GM19328 (cell line): ENCODE measurements around the gene MFAP5.

Source experiments
- ATAC-seq: cut with Tn5 transposase; IDR thresholded peaks from one replicate; pipeline ENCODE4 v1.9.1; 2021; ENCODE audit warnings: mild to moderate bottlenecking, moderate library complexity; ENCODE audit not compliant: unreplicated experiment

The MFAP5 gene, protein sequence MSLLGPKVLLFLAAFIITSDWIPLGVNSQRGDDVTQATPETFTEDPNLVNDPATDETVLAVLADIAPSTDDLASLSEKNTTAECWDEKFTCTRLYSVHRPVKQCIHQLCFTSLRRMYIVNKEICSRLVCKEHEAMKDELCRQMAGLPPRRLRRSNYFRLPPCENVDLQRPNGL

DNA sequence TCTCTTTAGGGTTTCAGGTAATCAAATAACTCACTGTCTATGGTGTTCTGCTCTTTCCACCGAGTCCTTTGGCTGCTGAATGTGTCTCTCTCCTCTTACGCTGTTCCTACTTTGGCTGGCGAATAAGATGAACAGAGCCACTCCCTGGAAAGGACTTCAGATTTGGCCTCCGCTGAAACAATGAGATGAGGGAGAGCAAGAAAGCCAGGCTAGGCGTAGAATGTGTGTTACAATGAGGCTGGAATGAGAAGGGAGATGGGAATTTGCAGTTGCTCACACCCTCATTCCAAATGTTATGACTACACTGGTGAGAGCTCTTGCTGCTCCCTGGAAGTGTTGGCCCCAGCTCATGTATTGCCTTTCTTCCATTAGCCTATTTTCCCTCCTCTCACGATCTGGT, at the start of gene MFAP5:
MFAP5 (minus strand) TSS at position 234 of the 400 bp plus-strand sequence. CDS start 722 bp downstream, outside the sequence.
- no peak for ATAC-seq

DNA sequence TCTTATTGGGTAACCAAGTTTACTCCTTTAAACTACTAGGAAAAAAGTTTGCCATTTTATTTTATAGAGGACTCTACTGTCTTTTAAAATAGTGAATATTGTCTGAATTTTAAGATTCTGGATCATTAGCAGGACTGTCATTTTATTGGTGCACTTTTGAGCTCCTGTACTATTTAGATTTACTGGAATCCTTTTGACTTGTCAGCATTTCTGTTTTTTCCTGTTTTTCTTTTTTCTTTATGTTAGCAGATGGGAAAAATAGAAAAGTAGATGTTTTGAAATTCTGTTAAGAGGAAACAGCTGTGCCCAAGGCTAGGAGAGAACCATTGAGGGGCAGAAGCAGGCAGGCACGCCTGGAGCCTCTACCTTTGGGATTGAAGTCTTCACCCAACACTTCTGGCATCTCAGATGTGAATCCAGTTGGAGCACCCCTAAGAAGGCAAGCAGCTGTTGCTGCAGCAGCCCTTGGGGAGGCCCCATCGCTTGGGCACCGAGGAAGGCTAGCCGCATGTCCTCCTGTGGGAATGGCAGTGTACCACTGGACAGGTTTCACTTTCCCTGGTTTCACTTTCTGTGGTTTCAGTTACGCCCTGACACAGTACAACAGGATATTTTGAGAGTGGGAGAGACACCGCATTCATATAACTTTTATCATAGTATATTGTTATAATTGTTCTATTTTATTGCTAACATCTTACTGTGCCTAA, 46.7 kb upstream of the MFAP5 start:
- ATAC-seq: no peak

DNA sequence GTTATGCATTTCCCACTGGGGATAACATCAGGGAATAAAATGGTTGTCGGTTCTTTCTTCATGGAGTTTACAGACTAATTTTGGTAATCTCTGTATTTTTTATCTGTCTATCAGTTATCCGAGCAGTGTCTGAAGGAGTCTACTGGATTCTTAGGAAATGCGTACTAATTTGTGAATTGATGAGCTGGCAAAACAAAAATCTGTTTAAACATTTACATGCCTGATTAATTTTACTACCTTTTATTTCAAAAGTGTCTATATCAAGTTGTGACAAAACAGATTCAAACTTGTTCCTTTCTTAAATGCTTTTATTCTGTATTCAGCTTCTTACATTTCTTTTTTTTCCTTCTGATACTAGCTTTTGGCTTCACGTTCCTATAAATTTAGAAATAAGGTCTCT, 39.5 kb upstream of the MFAP5 start:
- no peak for ATAC-seq

DNA sequence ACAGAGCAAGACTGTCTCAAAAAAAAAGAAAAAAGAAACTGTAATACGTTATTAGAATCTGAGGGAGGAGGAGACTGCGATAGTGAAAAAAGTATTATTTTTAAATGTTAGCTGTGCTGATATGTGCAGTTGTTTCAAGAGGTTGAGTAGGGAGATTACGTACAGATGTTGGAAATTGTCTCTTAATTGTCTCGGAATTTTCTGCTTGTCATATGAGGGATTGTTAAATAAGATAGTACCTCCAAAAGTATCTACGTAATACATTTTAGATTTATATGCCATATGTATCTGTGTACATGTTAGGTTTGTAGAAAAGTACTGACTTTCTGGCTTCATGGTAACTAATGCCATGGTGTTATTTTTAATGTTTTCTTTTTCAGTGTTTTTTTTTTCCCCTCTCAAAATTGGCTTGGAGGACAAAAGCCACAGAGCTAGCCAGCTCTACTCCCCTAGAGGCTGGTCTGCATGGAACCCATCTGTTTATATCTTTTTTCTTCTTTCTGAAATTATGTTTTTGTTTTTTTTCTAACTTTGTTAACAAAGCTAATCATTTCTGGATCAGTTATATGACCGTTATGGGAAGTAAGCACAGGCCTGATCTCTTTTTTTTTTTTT, 38.5 kb upstream of the MFAP5 start:
- ATAC-seq: no peak

DNA sequence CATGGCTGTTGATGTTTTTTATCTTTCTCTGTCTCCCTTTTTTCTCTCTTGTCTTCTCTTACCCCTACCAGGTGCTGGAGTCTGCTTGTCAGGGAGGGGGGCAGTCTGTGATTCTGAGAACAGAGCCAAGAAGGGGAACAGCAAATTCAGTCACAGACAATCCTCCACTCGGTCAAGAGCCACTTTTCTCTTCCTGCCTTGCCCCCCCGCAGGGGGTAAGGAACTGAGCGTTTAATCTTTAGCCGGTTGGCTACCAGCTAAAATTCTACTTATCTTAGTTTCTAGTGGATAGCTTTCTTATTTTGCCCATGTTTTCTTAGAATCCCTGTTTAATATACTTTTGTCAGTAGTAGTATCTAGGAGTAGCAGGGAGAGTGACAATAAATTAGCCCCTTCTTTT, 37.1 kb upstream of the MFAP5 start:
- ATAC-seq: no peak

DNA sequence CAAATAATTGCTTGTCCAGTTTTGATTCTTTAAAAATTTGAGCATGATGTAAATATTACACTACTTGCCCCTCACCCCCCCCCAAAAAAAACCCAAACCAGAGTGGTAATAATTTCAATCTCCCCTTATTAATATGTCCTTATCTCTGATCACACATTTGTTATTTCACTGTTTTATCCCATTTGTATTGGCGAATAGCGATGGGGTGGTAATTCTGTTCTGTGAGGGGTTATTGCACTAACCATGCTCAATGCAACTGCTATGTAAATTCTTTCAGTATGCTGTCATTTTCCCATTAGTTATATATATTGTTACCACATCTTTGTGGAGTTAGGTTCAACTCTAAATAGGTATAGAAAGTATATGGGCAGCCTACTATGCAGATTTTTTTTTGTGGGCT, 36.3 kb upstream of the MFAP5 start:
- no peak for ATAC-seq

DNA sequence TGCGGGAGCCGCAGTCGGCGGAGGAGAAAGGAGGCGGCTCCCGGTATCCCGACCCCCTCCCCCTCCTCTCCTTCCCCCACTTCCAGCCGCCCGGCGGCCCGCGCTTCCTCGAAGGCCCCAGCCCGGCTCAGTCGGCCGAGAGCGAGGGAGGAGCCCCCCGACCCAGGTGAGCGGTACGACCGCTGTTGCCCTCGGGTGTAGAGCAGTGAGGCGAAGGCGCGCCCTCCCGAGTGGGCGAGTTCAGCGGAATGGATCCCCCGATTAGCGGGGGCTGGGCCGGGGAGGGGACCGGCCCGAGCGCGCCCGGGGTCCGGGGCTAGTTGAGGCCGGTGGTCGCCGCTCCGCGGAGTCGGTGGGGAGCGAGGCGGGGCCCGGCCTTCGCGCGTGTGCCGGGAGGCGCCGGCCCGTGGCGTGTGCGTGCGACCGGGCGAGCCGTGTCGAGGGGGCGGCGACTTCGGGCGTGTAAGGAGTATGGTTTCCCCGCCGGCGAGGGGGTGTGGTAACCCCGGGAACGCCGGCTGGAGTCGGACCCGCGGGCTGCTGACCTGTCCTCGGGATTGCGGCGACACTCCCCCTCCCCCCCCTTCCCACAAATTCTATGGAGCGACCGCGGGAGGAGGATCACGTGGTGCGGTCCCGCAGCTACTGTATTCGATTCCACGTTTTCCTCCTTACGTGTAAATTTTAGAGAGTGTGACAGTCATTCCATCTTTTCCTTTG, 35.7 kb upstream of the MFAP5 start:
- ATAC-seq: peak; percentile 37

DNA sequence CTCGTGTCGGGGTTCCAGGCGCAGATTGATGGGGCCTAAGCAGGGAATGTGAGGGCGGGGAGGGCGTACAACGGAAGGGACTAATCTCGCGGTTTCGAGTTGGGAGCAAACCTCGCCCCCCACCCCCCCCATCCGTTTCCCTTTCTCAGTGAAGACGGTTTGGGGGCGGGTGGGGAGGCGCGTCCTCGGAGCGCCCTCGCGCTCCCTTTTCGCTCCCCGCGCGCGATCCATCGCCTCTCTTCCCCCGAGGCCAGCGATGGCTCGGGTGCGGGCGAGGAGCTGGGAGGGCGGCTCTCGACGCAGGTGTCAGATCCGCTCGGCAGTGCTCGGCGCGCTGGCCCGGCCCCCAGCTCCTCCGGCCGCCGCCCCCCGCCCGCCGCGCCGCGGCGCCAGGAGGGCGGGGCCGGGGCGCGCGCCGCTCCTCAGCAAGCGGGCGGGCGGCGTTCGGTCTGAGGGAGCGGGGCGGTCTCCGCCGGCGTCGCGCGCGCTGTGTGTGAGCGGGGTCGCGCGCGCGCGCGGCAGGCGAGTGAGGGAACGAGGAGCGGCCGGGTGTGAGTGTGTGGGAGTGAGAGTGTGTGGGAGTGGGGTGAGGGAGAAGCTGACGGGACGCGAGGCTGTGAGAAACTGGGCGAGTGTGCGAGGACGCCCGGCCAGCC, 35.0 kb upstream of the MFAP5 start, which contains the start of gene RIMKLB:
RIMKLB (plus strand) TSS at position 516 of the 656 bp plus-strand sequence. CDS start 15,876 bp downstream, outside the sequence.
- peak; percentile 91 for ATAC-seq

DNA sequence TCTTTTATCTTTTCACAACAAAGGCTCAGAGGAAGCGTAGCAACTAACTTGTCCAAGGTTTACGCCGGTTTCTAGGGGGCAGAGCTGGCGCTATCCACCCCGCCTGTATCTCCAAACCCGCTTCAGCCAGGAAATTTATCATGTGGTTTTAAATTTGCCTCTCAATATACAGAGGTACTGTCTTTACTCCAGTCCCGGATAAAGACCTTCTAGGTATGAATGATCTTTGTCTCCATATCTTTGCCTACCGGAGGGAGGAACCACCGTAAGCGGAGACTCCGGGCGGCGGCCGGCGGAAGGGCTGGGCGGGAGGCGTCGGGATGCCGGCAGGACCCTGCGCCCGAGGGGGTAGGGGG, 34.5 kb upstream of the MFAP5 start:
- ATAC-seq: no peak

DNA sequence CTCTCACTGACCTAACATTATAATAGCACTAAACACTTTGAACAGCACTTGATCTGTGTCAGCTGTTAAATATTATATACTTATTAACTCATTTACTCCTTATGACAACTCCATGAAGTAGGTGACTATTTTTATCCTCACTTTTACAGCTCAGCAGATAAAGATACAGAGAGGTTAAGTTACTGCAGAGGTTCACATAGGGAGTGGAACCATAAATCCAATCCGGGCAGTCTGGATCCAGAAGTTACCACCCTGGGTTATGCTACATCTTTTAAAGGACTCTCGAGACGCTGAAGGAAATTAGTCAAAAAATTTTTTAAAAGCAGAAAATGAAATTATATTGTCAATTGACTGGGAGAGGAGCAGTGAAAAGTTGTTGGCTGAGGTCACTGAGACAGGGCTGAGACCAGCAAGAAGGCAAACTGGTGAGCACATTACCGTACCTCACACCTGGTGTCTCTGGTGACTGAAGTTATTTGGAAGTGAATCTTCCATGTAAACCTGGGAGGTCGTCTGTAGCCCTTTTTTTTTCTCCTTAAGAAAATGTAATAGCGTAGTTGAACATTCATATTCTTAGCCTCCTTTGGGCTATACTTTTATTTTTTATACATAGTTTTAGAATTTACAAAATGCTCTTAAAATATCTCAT, 33.9 kb upstream of the MFAP5 start:
- no peak for ATAC-seq

DNA sequence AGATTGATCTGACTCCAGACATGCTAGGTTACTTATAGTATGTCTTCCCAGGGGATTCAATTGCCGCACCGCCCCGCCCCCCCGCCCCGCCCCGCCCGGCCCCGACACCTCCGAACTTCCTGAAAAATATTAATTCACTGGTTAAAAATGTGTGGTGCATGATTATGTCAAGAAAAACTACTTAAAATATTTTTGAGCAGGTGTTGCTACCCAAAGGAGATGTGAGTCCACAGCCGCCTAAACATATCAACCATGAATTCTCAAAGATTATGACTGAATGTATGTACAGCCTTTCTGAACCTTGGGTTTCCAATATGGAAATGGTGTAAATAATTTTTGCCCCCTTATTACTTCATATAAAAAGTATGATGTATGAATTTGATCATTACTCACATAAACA, 32.5 kb upstream of the MFAP5 start:
- no peak for ATAC-seq

DNA sequence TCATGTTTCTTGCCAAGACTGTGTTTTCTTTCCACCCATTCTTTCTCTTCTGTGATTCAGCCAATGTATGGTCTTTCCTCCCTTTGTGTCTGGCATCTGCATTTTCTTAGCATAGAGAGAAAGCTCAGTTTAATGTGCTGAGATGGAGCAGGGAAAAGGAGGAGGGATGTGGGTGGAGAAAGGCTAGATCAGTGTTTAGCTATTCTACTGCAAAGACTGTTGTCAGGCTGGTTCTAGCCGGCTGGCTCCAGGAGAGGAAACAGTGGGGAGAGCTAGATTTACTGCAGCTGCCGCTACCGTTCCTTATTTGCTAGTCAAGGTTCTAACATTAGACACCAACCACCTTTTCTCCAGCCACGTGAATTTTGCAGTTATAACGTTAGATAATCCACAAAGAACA, 29.9 kb upstream of the MFAP5 start:
- ATAC-seq: no peak

DNA sequence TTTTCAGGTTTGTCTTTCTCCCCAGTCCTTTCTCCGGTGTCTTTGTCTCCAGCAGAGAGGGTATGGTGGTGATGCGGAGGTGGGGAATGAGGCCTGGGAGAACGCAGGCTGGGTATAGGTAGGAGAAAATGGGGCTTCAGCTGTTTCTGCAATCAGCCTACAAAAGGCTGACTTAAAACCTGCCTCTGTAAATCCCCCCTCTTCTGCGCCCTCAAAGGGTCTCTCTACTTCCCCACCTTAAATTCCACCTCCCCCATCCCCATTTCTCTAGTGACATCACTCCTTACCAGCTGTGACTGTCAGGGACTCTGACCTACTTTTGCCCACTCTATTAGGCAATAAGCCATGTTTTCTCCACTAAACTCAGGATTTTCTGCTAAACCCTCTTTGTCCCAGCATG, 27.1 kb upstream of the MFAP5 start:
- no peak for ATAC-seq

DNA sequence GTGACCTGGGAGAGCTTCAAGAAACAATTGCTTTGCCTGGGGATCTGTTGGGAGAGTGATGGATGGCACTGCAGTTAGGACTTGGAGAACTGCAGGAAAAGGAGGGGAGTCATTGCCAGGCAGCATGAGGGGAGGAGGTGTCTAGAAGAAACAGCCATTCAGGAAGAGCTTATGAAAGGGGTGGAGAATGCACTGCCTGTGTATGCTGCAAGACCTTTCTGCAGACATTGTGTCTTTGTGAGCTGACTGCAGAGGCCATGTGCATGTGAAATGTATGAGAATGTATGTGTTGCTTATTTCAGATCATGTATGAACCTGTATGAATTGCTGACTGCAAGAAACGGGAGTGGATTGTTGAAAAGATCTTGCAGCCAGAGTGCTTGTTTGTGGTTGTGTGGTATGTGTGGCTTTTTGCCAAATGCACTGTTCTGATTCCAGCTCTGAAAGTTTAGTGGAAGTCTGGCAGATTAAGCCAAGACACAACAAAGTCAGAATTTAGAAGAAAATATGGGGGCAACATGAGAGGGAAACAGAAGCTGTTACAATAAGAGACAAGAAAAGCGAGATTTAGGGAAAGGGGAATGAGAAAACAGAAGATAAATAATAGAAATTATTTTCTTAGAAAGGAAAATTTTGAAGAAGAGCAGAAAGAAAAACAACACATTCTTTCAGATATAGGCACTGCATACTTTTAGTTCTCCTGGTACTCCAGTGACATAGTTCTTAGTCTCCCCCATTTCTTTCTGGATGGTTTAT, 25.4 kb upstream of the MFAP5 start:
- no peak for ATAC-seq

DNA sequence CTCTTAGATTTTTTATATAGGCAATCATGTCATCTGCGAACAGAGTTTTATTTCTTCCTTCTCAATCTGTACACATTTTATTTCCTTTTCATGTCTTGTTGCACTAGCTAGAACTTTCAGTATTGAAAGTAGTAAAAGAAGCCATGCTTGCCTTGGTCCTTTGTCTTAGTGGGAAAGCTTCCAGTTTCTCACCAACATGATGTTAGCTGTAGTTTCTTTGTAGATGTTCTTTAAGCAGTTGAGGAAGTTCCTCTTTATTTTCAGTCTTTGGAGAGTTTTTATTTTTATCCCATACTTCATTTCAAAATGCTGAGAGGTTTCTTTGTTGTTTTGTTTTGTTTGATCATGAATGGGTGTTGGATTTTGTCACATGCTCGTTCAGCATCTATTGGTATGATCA, 22.4 kb upstream of the MFAP5 start:
- no peak for ATAC-seq

DNA sequence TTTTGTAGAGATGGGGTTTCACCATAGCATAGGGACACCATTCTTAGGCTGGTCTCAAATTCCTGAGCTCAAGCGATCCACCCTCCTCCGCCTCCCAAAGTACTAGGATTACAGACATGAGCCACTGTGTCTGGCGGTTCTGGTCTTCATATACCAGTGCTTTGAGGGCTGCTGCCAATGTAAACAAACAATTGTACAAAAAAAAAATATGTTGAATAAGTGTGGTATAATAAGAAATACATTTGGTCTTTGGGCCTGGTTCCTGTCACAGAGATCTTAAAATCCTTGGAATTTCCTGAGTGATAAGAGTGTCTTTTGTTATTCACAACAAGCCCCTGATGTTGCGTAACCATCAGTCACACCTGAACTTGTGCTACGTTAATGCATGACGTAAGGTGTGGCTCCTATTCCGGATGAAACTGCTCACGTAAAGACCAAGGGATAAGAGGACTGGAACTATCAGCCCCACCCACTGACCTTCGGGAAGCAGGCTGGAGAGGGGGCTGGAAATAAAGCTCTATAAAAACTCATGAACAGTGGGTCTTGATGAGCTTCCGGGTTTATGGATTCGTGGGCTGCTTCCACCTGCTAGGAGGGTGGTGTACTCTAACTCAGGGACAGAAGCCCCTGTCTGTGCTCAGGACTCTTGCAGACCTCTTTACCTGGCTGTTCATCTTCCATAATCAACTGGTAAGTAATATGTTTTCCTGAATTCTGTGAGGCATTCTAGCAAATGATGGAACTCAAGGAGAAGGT, 18.7 kb upstream of the MFAP5 start:
- no peak for ATAC-seq

DNA sequence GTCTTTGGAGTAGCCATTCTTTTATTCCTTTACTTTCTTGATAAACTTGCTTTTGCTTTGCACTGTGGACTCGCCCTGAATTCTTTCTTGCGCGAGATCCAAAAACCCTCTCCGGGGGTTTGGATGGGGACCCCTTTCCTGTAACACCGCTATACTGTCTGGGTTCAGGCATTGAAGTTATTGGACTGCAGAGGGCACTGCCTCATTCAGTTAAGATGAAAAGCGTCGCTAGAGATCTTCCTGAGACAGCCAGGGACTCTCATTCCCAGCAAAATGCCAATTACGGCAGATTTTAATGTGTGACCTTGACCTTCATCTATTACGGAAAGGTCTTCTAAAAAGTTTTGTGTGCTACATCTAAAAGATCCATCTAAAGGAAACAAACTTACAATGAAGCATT, 17.9 kb upstream of the MFAP5 start:
- ATAC-seq: no peak

DNA sequence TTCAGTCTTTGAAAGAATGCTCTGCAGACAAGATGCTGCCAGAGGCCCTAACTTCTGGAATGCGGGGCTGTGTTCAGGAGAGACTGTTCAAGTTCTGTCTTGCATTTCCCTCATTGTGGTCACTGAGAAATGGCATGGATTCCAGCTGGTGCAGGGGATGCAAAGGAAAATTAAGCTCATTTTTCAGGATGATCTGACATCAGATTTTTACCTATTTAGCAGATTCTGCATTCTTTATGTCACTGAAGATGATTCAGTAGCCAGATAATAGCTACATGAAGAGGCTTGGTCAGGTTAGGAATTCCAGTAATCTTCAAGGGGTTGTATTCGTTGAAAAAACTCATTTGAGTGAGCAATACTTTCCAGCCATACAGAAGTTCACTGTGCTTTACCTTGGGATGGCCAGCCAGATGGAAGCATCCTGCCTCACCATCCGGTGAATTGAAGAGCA, 16.1 kb upstream of the MFAP5 start:
- no peak for ATAC-seq

DNA sequence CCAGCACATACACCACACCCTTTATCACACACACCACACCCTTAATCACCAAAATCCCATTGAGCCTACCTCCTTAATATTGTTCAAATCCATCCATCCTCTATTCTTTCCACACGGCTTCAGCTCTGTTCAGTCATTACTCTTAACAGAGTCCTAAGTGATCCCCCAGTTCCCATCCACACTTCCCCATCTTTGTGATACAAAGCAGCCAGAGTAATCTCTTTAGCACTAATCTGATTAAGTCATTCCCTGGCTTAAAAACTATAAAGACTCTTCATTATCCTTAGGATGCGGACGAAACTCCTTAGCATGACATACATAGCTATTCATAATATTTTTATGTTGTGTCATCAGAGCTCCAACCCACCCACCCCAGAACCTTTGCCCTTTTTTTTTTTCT, 14.7 kb upstream of the MFAP5 start:
- no peak for ATAC-seq
